COLO829 (cell line): Measurements from ENCODE around the gene TMEM132D.

Experiments used
- DNase-seq: peaks from one replicate; pipeline ENCODE4 v3.0.0; 2012; ENCODE audit warnings: low spot score

Gene TMEM132D

GRCh38 chr12:129097451-129097850, 806.4 kb downstream of the TMEM132D start:
- no peak for DNase-seq

GRCh38 chr12:129096968-129097367, 806.9 kb downstream of the TMEM132D start:
- no peak for DNase-seq

GRCh38 chr12:129096184-129096583, 807.6 kb downstream of the TMEM132D start:
- no peak for DNase-seq

GRCh38 chr12:129089576-129089975, 814.2 kb downstream of the TMEM132D start:
- no peak for DNase-seq

- no peak for DNase-seq
Observed at GRCh38 chr12:129084875-129085826, 818.7 kb downstream of the TMEM132D start.

- no peak for DNase-seq
Observed at GRCh38 chr12:129083121-129083840, 820.5 kb downstream of the TMEM132D start.

GRCh38 chr12:129082441-129082840, 821.4 kb downstream of the TMEM132D start:
- no peak for DNase-seq

- no peak for DNase-seq
Observed at GRCh38 chr12:129081755-129082250, 822.0 kb downstream of the TMEM132D start.

- DNase-seq, result no peak
Observed at GRCh38 chr12:129080821-129081220, 823.0 kb downstream of the TMEM132D start.

GRCh38 chr12:129080391-129080790, 823.4 kb downstream of the TMEM132D start:
- DNase-seq, result no peak

- DNase-seq, result no peak
Observed at GRCh38 chr12:129079719-129080118, 824.1 kb downstream of the TMEM132D start.

GRCh38 chr12:129076441-129077320, 827.1 kb downstream of the TMEM132D start:
- DNase-seq, result no peak

GRCh38 chr12:129075460-129076208, 828.2 kb downstream of the TMEM132D start:
- no peak for DNase-seq

GRCh38 chr12:129074379-129074778, 829.4 kb downstream of the TMEM132D start:
- no peak for DNase-seq

- no peak for DNase-seq
Observed at GRCh38 chr12:129073157-129073915, 830.5 kb downstream of the TMEM132D start.

- DNase-seq, result no peak
Observed at GRCh38 chr12:129071362-129071761, 832.5 kb downstream of the TMEM132D start.

GRCh38 chr12:129069886-129070285, 833.9 kb downstream of the TMEM132D start:
- DNase-seq, result no peak

GRCh38 chr12:129068684-129069083, 835.1 kb downstream of the TMEM132D start:
- no peak for DNase-seq

- no peak for DNase-seq
Observed at GRCh38 chr12:129067491-129067890, 836.3 kb downstream of the TMEM132D start.

- no peak for DNase-seq
Observed at GRCh38 chr12:129064209-129064855, 839.5 kb downstream of the TMEM132D start.
